Activated T-cell treated with anti-CD3 and anti-CD28 coated beads for 1 hour (primary cell): ENCODE data around the gene DGCR6L.
A peak's percentile ranks its signal among the peaks of the same experiment; 100 is the strongest.
"Not testable (repeated sequence)": the region's sequence is repeated elsewhere in the genome, so short reads cannot be mapped to it uniquely, and the experiment has no call there.

Experiments used
- DNase-seq: peaks from one replicate; pipeline ENCODE4 v3.0.0-alpha.2; 2020; ENCODE audit warnings: low read depth

DGCR6L gene

DNA sequence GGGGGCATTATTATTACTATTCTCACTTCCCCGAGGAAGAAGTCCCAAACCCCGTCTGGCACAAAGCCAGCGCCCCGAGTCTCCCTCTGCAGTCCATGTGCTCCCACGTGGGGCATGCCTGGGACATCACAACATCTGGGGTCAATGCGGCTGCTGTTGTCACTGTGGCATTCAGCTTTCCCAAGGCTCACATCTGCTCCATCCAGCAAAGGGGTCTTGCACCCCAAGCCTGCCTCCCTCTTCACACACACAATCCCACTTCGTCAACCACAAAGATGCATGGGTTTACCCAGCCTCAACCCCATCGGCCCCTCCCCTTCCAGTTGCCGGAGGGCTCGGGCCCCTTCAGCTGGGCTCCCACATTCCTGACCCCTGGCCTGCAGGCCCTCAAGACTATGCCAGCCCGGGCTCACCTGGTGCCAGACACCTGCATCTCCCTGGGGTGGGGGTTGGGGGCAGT lies 28.2 kb downstream of the DGCR6L start:
- DNase-seq: no peak

DNA sequence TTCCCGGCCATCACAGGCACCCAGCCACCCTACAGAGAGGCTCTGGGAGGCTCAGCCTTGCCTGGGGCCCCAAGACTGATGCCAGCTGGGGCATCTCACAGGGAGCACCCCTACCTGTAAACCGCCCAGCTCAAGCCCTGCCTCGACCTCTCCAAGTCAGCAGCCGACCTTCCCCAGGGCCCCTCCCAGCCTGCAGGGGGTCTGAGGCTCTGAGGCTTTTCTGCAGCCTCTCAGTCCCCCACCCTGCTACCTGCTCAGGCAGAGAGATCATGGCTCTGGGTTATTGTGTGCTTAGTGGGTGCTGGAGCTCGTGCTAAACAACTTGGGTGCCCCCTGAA lies 28.6 kb downstream of the DGCR6L start:
- no peak for DNase-seq

DNA sequence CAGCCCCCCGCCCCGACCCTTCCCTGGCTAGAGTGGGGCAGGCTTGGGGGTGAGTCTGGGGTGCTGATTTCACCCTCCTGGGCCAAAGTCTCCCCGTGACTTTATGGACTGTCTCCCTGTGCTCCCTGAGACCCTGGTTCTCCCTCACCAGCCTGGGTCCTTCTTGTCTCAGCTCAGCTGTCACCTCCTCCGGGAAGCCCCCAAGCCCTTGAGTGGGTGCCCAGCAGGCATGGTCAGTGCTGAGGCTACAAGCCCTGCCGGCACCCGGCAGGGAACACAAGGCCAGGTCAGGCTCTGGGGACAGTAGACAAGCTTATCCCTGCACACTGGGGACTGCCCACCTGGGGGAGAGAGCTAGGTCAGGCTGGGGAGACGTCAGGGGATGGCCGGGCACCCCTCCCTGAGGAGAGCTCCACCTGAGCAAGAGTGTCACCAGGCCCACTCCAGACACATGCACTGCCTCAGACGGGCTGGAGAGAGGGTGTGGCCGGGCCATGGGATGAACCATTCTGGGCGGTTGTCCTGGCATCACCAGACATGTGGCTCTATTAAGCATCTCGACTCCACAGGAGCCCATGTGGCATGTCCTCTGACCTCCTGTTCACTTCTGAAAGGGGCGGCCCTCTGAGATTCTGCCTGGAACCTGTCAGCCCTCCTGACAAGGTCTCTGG lies 29.1 kb downstream of the DGCR6L start:
- DNase-seq: no peak

GRCh38 chr22:20290045-20290392 lies 29.8 kb downstream of the DGCR6L start:
- no peak for DNase-seq

DNA sequence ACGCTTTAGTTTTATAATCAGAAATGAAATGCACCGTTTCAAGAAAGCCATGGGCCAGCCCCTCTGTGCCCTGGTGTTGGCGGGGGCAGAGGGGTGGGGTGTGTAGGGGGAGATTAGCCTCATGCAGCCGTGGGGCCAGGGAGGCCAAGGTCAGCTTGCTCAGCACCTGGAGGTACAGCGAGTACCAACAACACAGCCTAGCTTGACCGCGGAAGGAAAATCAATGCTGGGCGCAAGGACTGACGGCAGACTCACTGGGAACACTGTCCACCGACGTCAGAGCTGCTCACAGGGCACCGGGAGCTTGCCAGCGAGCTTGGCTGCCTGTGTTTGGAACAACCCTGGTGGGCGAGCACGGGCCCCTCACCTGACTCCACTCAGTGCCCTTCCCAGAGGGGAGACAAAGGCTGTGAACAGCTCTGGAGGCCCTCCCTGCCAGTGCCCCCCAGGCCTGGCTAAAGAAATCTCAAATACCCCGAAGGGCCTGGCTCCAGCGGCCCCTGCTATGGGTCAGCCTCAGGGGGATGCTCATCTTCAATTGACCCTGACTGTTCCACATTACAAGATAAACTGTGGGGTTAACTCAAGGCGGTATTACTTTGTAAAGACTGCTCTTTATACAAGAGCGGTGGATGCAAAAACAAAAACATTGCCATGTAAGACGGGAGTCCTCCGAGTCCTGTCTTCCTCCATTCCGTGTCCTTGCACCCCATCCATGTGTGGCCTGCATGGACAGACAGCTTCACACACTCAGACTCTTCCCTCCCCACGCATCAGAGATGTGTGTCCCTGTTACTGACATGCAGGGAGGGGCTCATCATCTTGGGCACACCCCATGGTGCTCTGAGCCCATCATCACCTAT lies 30.4 kb downstream of the DGCR6L start:
- DNase-seq: not testable (repeated sequence)

DNA sequence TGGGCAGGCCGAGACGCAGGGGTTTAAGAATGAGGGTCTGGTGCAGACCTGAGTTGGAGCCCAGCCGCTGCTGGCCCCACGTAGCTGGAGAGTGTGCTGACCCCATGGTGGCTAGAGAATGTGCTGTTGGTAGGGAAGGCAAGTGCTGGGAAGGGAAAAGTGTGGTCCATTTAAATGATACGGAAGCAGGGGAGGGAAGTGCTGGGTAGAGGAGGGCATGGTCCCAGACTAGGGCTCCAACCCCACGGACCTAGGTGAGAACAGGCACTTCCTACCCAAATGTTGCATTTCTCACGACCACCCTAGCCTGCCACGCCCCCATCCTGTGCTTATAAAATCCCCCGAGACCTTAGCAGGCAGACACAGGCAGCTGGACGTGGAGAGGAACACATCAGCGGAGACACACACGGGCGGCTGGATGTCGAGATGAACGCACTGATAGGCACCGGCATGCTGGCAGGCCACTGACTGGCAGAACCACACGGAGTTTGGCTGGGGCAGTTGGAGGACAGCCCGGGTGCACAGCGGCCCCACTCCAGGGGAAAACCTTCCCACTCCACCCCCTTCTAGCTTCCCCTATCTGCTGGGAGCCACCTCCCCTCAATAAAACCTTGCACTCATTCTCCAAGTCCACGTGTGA lies 33.0 kb downstream of the DGCR6L start:
- DNase-seq: not testable (repeated sequence)

GRCh38 chr22:20286312-20286660 lies 33.6 kb downstream of the DGCR6L start:
- not testable (repeated sequence) for DNase-seq

GRCh38 chr22:20285473-20286311 lies 34.2 kb downstream of the DGCR6L start:
- DNase-seq: peak; percentile 77

GRCh38 chr22:20284471-20285086 lies 35.3 kb downstream of the DGCR6L start:
- DNase-seq: no peak

GRCh38 chr22:20283674-20284066 lies 36.2 kb downstream of the DGCR6L start:
- DNase-seq: no peak

DNA sequence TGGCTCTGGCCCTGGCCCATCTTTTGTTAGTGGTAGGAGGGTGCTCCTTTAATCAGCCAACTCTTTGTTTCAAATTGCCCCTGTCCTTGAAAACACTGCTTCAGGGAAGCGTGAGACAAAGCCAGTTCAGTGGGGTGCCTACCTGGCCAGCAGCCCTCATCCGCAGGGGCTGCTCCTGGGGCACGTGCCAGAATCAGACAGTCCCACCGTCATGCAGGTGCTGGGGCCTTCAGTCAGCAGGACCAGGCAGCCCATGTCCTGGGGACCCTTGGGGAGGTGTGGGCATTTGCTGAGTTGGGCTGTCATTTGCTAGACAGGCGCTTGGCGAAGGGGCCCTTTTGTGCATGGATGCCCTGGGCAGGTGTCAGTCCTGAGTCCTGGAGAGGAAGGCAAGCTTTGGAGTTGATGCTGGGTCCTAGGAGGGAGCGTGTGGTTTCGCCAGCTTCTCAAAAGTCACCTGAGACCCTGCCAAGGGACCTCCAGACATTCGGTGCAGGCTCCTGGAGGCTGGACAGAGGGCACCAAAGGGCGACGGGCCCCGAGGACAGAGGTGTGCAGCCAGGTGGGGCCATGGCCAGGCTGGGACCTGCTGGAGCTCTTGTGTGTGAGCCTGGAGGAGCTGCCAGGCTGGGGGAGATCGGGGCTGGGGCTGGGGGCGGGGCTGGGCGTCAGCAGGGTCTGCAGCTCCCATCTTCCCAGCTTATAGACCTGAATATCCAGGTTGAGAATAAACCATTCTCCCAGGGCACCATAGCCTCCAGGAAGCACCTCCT lies 36.8 kb downstream of the DGCR6L start:
- DNase-seq: no peak

- no peak for DNase-seq
Measured at GRCh38 chr22:20281891-20282290, 38.0 kb downstream of the DGCR6L start.

- not testable (repeated sequence) for DNase-seq
Measured at GRCh38 chr22:20281473-20281872, 38.4 kb downstream of the DGCR6L start.

GRCh38 chr22:20280866-20281265 lies 39.0 kb downstream of the DGCR6L start:
- DNase-seq: no peak

DNA sequence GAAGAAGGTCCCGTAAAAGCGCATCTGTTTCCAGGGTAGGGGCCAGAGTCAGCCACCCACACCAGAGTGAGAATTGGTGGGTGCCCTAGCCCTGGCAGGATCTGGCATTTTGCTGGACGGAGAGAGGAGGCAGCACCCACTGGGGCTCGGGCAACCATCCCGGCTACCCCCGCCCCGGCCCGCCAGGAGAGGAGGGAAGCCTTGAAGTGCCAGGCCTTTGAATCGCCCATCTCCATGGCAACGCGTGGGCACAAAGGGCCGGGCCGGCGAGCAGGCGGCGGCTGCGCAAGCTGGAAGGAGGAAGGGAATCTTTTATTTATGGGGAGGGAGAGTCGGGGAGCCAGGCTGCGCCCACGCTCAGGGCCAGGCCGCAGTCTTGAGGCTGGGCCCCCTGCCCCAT lies 39.7 kb downstream of the DGCR6L start:
- not testable (repeated sequence) for DNase-seq

DNA sequence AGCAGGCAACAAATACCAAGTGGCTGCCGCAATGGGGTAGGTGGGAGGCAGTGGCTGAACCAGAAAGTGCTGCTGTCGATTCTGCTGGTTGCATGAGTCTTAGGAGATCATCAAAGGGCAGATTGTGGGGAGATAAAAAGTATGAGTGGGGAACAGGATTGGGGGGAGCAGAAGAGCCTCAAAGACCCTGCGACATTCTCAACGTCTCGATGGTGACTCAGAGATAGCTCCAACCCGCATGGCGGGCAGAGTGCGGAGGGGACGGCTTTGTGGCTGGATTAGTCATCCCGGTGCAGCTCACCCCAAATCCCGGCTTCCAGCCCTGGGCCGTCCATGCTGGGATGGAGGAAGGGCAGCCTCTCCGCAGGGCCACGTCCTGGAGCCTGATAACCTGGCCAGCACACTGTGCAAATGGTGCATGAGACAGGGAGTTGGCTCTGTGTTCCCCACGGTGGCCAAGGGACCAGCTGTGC lies 40.2 kb downstream of the DGCR6L start:
- no peak for DNase-seq

- DNase-seq: not testable (repeated sequence)
Measured at GRCh38 chr22:20278726-20279490, 41.0 kb downstream of the DGCR6L start.

DNA sequence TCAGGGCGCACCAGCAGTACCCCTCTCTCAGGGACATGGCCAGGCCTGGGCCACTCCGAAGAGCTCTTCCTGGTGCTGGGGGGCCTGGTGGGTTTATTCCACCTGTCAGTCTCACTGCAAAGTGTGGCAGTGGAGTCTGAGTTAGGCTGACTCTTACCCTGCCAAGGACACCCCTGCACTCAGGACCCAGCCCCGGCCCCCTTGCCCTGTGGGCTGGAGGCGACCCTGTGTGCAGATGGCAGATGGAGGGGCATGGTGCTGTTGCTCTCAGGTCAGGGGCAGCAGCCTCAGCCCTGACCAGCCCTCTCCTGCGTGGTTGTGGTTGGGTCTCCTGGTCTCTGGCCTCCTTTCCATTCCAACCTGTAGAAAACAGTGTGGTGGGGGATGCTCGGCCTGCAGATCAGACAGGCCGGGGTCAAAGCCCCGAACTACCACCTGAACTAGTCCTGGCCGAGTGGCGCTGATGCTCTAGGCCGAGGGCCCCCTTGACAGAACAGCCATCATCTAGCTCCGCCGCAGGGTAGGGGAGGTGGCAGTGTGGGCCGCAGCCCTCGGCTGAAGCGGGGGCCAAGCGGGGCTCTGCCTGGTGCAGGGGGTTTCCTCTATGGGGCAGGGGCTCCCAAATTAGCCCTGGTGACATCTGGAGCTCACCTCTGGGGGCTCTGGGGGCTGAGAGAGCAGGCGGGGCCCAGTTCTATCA lies 41.8 kb downstream of the DGCR6L start:
- DNase-seq: not testable (repeated sequence)

GRCh38 chr22:20276468-20276867 lies 43.4 kb downstream of the DGCR6L start:
- DNase-seq: no peak
